ENCODE measurements around the gene G0S2.

The G0S2 gene

DNA sequence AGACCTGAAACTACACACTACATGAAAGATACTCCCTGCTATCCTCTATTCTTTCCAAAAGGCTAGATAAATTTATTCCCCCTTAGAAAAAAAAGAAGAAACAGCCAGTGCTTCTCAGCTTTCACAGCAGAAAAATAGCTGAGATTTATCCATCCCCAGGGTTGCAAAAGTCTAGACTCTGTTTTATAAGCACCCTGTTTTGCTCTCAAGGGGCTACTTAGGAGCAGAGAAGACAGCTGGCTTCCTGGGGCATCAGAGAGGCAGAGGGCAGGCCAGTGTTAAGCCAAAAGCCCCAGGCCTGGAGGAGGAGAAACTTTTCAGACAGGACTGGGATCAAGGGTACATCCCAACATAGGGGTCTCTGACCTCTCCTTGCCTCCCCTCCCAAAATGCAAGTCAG, 26.9 kb upstream of the G0S2 start:
- DNase-seq (ENCODE audit: low read depth in 2 of 2), result no peak

DNA sequence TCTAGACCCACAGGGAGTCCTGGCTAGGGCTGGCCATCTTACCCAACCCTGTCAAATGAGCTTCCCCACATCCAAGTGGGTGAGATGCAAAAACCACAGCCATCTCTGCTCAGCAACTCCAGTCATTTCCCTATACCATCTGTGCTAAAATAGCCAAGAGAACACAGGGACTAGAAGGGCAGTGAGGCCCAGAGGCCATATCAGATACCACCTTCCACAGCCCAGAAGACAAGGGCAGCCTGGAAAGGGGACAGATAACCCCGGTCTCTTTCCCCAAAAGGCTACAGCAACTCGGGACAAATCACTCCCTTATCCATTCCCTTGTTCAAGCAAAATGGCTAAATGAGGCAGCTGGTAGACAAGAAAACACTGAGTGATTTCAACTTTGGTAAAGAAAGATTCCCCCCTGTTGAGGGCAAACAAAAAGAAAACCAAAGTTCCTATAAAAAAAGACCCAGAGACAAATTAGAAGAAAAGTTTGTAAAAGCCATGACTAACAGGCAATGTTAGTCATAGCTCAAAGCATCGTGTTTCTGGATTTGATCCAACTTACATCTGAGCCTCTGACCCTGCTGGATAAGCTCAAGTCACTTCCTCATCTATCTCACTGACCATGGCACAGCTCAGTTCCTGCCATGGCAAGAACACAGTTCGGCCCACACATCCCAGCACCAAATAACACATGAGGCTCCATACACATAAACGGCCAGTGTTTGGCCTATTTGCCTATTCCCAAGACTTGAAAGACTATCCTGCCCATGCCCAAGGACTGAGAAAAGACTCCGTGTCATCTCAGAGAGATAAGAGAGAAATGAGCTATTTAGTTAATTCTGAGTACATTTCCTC, 26.1 kb upstream of the G0S2 start:
- no peak for DNase-seq (ENCODE audit: low read depth in 2 of 2)

DNA sequence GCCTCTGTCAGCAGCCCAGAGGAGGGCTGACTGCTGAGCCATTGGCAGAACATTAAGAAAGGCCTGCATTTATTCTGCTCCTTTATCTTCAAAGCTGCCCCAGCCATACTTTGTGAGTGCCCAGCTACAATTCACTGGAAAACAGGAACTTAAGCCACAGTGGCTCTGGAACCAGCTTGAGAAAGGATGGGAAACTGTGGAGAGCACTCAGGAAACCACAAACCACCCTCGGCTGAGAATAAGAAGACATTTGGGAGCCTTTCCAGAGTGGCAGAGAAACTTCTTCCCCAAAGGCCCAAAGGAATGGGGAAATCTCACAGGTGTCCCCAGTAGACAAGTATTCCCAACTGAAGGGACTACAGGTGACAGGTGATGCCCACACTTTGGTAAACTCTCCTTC, 24.8 kb upstream of the G0S2 start:
- no peak for DNase-seq (ENCODE audit: low read depth in 2 of 2)

DNA sequence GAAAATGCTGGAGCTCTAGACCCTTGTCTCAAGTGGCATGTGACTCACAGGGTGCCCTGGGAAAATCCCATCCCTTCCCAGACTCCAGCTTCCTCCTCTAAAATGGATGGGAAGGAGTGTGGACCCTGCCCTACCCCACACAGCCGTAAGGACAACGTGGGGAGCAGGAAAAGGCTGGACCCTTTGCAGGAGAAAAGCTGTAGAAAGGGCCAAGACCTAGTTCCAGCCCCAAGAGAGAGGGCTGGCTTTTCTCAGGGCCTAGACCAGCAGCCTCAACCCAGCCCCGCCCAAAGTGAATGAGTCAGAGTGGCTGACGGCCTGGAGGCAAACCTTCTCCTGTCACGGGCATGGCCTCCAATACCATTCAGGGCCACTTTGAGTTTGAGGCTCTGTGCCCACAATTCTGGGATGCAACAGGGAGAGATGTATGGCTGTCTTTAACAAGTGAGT, 24.0 kb upstream of the G0S2 start:
- peak; percentile 56 to 62 for DNase-seq (ENCODE audit: low read depth in 2 of 2)

DNA sequence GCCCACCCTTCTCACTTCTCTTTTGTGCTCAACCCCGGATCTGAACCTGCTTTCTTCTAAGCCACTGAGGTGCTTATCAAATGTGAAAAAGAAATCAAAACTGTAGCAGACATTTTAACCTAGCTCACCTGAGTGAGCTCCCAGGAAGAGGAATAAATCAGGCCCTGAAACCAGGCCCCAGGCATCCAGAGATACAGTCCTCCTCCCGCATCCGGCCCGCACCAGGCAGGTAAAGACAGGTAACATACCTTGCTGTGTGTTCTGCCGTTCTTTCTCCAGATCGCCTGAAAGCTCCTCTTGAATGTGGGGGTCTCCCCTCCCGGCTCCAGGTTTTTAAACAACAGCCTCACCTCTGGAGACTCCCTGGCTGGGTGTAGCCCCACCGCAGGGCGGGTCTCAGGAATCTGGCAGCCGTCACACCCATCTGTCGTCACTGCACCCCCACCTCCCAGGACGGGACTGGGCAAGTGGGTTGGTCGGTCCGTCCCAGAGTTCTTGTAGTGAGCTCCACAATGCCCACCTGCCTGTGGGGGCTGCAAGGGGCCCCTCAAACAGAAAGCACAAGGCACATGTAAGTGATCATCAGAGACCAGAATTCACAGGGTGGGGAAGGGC, 23.0 kb upstream of the G0S2 start, which contains the start of gene LAMB3:
LAMB3 (minus strand) TSS at position 305 of the 615 bp plus-strand sequence. CDS start 1,481 bp downstream, outside the sequence.
- DNase-seq (ENCODE audit: low read depth in 2 of 2), result no peak

DNA sequence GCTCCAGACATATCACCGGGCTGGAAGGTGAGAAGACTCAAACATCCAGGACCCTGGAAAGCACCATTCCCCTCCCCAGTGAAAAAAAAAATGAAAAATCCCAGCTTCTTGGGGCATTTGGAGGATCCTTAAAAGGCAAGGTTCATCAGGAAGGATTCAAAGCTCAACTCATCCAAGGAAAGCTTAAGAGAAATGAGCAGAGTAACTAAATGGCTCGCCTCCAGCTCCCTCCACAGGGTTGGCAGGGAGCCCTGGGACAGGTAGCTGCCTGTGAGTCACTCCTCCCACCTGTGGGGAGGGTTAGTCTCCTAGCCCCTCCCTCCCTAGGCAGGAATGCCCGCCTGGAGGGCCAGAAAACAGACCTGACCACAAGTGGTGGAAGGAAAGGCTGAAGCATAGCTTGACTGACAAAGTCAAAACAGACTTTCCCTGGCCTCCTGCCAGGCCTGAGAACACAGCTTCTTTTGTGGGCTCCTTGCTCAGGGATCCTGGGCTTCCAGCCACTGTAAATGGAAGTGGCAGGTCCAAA, 22.3 kb upstream of the G0S2 start:
- peak; percentile 50 to 51 for DNase-seq (ENCODE audit: low read depth in 2 of 2)

DNA sequence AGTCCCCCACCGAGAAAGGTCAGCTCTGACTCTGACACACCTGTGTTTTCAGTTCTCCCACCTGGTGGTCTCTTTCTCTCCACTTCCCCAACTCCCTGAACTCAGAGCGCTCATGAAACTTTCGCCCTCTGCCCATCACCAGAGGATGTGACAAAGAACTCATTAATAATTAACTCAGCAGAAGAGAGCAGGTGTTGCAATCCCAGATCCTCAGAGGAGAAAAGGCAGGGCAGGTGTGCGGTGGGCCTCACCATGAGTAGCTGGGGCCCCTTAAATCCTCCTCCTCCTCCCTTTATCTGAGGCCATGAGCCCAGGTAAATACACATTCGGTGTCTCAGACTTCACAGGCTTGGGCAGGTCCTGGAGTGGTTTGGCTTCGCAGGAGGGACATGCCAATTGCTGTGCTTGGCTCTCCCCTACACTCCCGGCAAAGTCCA, 21.3 kb upstream of the G0S2 start:
- DNase-seq (ENCODE audit: low read depth in 2 of 2), result no peak

DNA sequence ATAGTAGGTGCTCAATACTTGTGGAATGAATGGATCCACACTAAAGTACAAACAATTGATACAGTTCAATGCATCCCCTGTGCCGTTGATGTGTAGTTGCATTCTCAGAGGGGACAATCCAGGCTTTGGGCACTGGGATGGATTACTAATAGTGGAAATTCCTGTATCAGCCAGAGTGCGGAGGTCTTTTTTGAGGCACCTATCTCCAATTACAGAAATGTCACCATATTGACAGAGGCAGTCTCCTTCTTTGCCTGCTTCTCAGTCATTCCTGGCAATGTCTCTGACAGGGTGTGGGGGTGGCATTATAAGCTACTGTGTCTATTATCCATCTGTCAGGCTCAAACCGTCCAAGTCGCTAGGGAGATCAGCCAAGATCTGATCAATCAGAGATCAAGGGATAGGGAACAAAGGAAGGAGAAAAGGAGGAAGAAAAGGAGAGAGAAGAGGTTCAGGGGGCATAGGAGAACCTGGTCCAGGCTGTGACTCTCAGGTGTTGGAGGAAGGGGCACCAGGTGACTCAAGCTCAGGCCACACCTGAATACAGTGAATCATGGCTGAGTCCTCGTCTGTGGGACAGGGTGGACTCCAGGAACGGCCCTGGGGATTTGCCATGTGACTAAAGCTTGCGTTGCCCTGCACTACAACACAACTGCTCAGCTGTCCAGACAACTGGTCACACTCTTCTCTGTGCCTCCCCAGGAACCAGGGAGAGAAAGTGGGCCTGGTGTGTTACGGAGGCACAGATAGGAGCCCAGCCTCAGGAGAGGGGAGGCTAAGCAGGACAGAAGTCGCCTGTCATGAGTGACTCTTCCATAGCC, 19.6 kb upstream of the G0S2 start:
- no peak for DNase-seq (ENCODE audit: low read depth in 2 of 2)

DNA sequence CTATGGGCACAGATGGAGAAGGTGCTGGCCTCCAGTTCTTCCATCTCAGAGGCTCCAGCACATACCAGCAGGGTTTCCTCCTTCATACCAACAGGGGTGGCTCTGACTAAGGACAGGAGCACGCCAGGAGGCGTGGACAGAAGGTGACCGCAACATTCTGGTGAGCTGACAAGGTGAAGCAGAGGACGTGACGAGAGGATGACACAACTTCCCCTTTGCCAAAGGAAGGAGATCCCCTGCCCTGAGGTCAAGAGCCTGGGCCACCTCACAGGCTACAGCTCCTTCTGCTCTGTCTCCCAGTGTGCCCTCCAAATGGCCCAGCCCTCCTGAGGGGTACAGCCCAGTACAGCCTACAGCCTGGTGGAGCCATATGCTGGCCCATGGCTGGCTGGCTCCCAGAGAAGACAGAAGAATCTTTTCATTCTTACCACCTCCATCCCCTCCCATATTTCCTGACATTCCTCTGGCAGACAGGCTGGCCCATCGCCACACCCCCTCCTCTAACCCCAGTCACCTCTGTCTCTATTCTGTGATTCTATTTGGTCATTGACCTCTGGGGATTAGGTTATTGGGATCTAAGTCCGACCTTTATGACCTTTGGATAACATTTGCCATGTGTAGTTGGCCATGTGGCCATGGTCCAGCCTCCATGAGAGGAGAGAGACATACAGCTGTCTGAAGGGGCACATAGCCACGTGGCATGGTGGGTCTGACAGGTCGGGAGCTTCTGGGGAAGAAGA, 17.9 kb upstream of the G0S2 start:
- no peak for DNase-seq (ENCODE audit: low read depth in 2 of 2)

DNA sequence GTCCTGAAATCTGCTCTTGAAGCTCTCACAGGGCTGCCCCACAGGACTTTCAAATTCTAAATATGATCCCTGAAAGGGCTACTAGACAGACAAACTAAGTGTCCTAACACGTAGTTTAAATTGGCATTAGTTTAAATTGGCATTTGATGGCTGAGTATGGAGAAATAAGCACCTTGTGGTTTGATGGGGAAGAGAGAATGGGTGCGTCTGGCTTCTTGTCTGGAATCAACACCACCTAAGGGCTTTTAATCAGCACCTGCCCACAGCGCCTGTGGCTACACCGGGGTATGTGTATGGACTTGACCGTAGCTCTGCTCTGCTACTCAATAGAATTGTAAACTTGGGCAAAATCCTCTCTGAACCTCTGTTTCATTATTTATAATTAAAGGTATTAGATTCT, 17.3 kb upstream of the G0S2 start:
- DNase-seq (ENCODE audit: low read depth in 2 of 2), result no peak

DNA sequence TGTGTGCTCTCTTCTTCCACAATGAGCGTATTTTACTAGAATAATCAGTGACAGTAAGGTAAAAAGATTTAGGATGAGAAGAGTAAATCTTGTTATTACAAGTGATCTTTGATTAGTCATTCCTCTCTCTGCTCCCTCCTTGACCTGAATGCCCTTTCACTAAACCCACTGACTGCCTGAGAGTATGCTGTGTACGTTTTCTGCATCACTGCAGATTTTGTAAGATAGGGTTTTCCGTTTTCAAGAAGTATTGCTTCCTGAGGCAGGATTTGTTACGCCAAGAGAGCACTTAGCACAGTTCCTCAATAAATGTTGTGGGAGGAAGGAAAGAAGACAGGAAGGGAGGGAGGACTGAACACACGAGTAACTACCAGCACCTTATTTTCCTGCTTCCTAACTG, 15.3 kb upstream of the G0S2 start:
- no peak for DNase-seq (ENCODE audit: low read depth in 2 of 2)

DNA sequence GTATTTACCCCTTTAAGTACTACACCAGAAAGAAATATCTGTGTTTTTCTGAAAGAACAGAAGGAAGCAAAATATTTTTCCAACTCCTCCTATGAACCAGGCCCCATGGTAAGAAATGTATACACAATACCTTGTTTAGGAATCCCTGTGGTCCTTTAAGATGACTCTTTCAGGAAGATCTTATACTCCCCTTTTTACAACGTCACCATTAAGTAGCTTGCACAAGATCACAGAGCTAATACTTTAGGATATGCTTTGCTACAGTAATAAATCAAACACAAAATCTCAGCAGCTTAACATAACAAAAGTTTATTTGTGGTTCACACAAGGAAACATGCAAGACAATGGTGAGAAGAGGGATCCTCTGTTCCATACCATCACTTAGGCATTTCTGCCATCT, 14.1 kb upstream of the G0S2 start:
- no peak for DNase-seq (ENCODE audit: low read depth in 2 of 2)

DNA sequence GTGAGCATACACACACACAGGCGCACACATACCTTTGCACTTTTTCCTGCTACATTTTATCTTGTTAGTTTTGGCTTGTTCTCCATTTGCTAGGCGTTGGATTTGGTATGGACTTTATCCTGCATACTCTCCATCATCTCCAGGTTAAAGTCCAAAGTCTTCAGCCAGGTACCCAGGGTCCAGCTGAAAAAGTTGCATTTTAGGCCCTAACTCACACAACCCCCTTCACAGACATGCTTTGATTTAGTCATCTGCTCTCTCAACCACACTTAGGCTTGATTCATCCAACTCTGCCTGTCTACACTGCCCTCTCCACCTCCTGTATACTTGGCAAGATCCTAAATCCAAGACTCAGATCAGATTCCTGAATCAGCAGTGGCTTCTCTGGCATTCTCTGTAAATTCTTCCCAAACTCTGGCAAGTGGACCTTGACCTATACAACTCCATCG, 12.3 kb upstream of the G0S2 start:
- no peak for DNase-seq (ENCODE audit: low read depth in 2 of 2)

DNA sequence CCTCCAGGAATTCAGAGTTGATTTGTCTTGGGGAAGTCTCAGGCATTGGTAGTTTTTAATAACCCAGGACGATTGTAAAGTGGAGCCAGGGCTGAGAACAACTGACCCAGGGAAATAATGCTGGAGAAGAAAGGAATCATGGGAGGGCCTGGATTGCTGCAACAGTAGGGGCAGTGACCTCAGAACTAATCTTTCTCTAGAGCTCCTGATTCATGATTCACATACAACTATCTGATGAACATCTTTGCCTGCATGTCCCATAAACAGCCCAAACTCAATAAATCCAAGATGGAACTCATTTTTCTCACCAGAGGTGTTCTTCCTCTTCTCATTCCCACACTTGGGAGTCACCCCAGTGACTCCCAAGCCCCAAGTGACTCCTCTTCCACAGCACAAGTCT, 8.1 kb upstream of the G0S2 start:
- DNase-seq (ENCODE audit: low read depth in 2 of 2), result no peak

DNA sequence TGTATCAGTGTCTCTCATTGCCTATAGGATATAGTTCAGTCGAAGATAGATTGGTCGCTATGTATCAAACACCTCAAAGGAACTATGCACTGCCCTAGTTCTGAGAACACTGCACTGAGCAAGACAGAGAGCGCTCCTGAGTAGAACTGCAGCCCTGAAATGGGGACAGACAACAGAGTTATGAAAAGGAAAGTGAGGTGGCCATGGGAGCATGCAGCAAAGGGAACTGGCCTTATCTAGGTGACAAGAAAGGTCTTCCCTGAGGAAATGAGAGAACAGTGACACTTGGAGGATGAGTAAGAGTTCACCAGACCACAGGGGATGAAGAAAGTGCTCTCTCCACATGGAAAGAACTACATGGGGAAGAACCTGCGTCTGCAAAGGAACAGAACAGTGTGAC, 7.5 kb upstream of the G0S2 start:
- DNase-seq (ENCODE audit: low read depth in 2 of 2), result no peak

DNA sequence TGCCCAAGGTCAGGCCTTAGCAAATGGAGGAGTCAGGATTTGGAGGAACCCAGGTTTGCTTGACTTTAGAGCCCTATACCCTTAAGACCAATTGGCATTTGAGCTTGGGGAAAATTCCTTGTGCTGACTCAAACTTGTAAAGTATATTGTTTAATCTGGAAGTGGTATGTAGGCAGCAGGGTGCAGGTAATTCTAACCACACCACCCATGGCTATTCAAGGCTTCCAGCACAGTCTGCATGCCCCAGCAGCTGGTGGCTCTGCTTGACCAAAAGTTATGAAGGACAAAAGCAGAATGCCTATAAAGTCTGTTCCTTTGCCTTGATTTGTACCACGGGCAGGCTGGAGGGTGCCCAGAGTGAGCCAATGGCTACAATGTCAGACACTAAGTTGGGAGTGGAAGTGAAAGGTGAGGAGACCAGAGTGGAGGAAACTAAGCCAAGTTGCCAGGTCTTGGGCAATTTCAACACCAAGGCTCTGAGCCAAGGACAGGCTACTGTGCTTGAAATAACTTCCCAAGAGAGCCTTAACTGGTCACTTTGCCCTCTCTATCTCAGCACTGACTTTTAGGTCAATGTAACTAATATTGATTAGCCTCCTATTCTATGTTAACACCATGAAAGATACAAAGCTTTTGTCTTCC, 4.7 kb upstream of the G0S2 start:
- DNase-seq (ENCODE audit: low read depth in 2 of 2), result no peak

DNA sequence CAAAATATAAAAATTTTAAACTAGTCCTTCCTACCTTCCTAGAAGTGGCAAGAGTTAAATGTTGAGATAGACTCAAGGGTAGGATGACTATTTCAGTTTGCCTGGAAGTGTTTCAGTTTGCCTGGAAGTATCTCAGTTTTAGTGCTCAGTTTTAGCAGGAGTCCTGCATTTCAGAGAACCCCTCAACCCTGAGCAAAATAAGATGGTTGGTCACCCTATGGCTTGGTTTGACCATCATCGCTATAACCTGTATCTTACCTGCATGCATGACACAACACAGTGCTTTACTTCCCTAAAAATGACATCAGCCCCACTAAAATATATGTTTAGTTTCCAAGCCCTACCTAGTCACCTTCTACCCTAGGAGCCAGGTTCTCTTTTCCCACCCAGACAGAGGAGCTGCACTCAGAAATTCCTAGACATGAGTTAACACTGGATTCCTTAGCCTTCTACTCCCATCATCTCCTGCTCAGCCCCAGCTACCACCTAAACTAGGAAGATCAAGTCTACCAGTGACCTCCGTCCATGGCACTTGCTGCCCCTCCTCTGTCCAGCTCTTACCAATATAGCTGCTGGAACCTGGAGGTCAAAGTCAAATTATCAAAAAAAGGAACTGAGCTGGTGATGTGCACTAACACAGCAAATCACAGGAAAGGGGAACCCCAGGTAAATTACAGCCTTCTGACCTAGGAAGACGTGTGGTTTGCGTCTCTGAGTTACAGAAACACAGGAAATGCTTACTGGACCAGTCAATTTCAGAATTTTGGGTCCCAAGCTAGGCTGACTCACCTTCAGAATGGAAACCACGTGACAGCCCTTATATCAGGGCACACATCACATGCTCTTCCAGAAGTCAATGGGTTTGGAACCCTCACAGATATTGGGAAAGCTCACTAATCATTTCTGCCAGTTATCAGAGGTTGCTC, 2.2 kb upstream of the G0S2 start:
- DNase-seq (ENCODE audit: low read depth in 2 of 2), result no peak

DNA sequence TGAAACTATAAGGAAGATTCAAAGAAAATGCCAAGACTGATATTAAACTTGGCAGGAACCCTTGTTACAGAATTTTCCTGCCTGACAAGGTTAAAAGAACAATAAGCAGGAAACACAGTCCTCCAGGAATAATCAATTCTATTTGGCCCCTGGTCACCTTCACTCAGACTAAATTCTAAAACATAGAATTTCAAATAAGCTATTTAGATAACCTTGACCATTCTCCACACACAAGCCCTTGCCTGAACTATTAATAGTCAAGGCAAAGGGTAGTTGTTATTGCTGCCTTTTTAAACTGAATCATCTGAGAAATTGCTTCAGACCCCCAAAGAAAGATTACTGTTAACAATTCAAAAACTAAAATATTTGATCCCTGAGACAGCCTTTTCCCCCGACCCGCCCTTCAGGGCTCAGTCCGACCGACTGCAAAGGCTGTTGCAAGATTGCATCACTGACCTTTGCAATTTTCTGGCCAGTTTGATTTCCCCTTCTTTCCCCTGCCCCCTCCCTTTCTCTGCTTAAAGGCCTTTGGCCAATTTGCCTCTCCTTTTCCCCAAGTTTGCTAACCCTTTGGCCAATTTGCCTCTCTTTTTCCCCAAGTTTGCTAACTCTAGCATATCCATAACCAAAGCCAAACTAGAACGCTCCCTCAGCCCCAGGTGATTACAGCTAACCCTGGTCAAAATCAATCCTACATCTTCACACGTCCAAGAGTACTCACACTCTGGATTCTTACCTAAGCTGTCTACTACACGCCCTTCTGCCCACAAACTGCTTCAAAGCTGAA, 1.4 kb upstream of the G0S2 start:
- no peak for DNase-seq (ENCODE audit: low read depth in 2 of 2)

DNA sequence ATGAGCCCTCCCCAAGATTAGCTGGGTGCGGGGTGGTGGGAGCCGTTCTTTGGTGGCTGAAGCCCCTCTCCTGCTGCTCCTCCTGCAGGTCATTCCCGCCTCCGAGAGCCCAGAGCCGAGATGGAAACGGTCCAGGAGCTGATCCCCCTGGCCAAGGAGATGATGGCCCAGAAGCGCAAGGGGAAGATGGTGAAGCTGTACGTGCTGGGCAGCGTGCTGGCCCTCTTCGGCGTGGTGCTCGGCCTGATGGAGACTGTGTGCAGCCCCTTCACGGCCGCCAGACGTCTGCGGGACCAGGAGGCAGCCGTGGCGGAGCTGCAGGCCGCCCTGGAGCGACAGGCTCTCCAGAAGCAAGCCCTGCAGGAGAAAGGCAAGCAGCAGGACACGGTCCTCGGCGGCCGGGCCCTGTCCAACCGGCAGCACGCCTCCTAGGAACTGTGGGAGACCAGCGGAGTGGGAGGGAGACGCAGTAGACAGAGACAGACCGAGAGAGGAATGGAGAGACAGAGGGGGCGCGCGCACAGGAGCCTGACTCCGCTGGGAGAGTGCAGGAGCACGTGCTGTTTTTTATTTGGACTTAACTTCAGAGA, 448 bp downstream of the G0S2 start:
- DNase-seq (ENCODE audit: low read depth in 2 of 2), result no peak
